ENCODE data around the gene ALX1.
A peak's percentile ranks its signal among the peaks of the same experiment; 100 is the strongest.

ALX1 gene

GRCh38 chr12:85280165-85280983 lies at the start of gene ALX1:
Gene ALX1, plus strand, starts transcription at chr12:85280220. Its CDS starts 42 bp downstream, at chr12:85280262.
- Histone ChIP-seq H3K36me3 (ENCODE audit: control insufficient read depth, insufficient read depth, low read length, severe bottlenecking) (no peaks in the 10 kb centered on the region), H3K9me3 (ENCODE audit: control insufficient read depth, low read length) (no peaks in the 10 kb centered on the region), H3K27me3 (replicated peaks; ENCODE audit: control insufficient read depth, insufficient read depth, low read length) (peaks cover 15% of the 10 kb centered on the region), H3K4me3 (ENCODE audit: low read length) (peak within 1 kb of the TSS; percentile 89), H3K9ac (ENCODE audit: low read length) (peak within 1 kb of the TSS; percentile 85), H3K4me1 (ENCODE audit: control insufficient read depth, insufficient read depth, low read length) (no peaks in the 10 kb centered on the region)
- peak; percentile 87 for DNase-seq (ENCODE audit: low read depth)

- Histone ChIP-seq H3K27me3 (replicated peaks; ENCODE audit: control insufficient read depth, insufficient read depth, low read length) (no peaks in the 10 kb centered on the region), H3K4me1 (ENCODE audit: control insufficient read depth, insufficient read depth, low read length) (no peaks in the 10 kb centered on the region), H3K9ac (ENCODE audit: low read length) (no peak overlapping the region), H3K4me3 (ENCODE audit: low read length) (no peak overlapping the region), H3K9me3 (ENCODE audit: control insufficient read depth, low read length) (peaks cover 13% of the 10 kb centered on the region), H3K36me3 (ENCODE audit: control insufficient read depth, insufficient read depth, low read length, severe bottlenecking) (no peaks in the 10 kb centered on the region)
- DNase-seq (ENCODE audit: low read depth), result peak; percentile 36
Observed at GRCh38 chr12:85237327-85237726, 42.7 kb upstream of the ALX1 start.

- no peak overlapping the region for H3K4me3 ChIP-seq (ENCODE audit: low read length)
- no peaks in the 10 kb centered on the region for H3K36me3 ChIP-seq (ENCODE audit: control insufficient read depth, insufficient read depth, low read length, severe bottlenecking)
- DNase-seq (ENCODE audit: low read depth), result peak; percentile 85
- no peaks in the 10 kb centered on the region for H3K9me3 ChIP-seq (ENCODE audit: control insufficient read depth, low read length)
- no peaks in the 10 kb centered on the region for H3K4me1 ChIP-seq (ENCODE audit: control insufficient read depth, insufficient read depth, low read length)
- H3K9ac ChIP-seq (ENCODE audit: low read length), result no peak overlapping the region
- H3K27me3 ChIP-seq (replicated peaks; ENCODE audit: control insufficient read depth, insufficient read depth, low read length), result no peaks in the 10 kb centered on the region
Observed at GRCh38 chr12:85244561-85244960, 35.5 kb upstream of the ALX1 start.

GRCh38 chr12:85253853-85254252 lies 26.2 kb upstream of the ALX1 start:
- H3K9me3 ChIP-seq (ENCODE audit: control insufficient read depth, low read length), result no peaks in the 10 kb centered on the region
- no peak overlapping the region for H3K9ac ChIP-seq (ENCODE audit: low read length)
- DNase-seq (ENCODE audit: low read depth), result no peak
- H3K4me1 ChIP-seq (ENCODE audit: control insufficient read depth, insufficient read depth, low read length), result no peaks in the 10 kb centered on the region
- no peaks in the 10 kb centered on the region for H3K36me3 ChIP-seq (ENCODE audit: control insufficient read depth, insufficient read depth, low read length, severe bottlenecking)
- no peaks in the 10 kb centered on the region for H3K27me3 ChIP-seq (replicated peaks; ENCODE audit: control insufficient read depth, insufficient read depth, low read length)
- H3K4me3 ChIP-seq (ENCODE audit: low read length), result no peak overlapping the region

GRCh38 chr12:85257671-85258070 lies 22.3 kb upstream of the ALX1 start:
- no peaks in the 10 kb centered on the region for H3K36me3 ChIP-seq (ENCODE audit: control insufficient read depth, insufficient read depth, low read length, severe bottlenecking)
- no peaks in the 10 kb centered on the region for H3K9me3 ChIP-seq (ENCODE audit: control insufficient read depth, low read length)
- H3K4me1 ChIP-seq (ENCODE audit: control insufficient read depth, insufficient read depth, low read length), result no peaks in the 10 kb centered on the region
- no peaks in the 10 kb centered on the region for H3K27me3 ChIP-seq (replicated peaks; ENCODE audit: control insufficient read depth, insufficient read depth, low read length)
- no peak overlapping the region for H3K9ac ChIP-seq (ENCODE audit: low read length)
- no peak for DNase-seq (ENCODE audit: low read depth)
- no peak overlapping the region for H3K4me3 ChIP-seq (ENCODE audit: low read length)

GRCh38 chr12:85260447-85260846 lies 19.6 kb upstream of the ALX1 start:
- no peaks in the 10 kb centered on the region for H3K27me3 ChIP-seq (replicated peaks; ENCODE audit: control insufficient read depth, insufficient read depth, low read length)
- no peak overlapping the region for H3K9ac ChIP-seq (ENCODE audit: low read length)
- no peaks in the 10 kb centered on the region for H3K4me1 ChIP-seq (ENCODE audit: control insufficient read depth, insufficient read depth, low read length)
- no peaks in the 10 kb centered on the region for H3K36me3 ChIP-seq (ENCODE audit: control insufficient read depth, insufficient read depth, low read length, severe bottlenecking)
- DNase-seq (ENCODE audit: low read depth), result no peak
- H3K9me3 ChIP-seq (ENCODE audit: control insufficient read depth, low read length), result no peaks in the 10 kb centered on the region
- H3K4me3 ChIP-seq (ENCODE audit: low read length), result no peak overlapping the region

- Histone ChIP-seq H3K9me3 (ENCODE audit: control insufficient read depth, low read length) (no peaks in the 10 kb centered on the region), H3K9ac (ENCODE audit: low read length) (no peak overlapping the region), H3K4me1 (ENCODE audit: control insufficient read depth, insufficient read depth, low read length) (no peaks in the 10 kb centered on the region), H3K27me3 (replicated peaks; ENCODE audit: control insufficient read depth, insufficient read depth, low read length) (no peaks in the 10 kb centered on the region), H3K4me3 (ENCODE audit: low read length) (no peak overlapping the region), H3K36me3 (ENCODE audit: control insufficient read depth, insufficient read depth, low read length, severe bottlenecking) (no peaks in the 10 kb centered on the region)
- no peak for DNase-seq (ENCODE audit: low read depth)
Observed at GRCh38 chr12:85260896-85261295, 19.1 kb upstream of the ALX1 start.

- Histone ChIP-seq H3K27me3 (replicated peaks; ENCODE audit: control insufficient read depth, insufficient read depth, low read length) (no peaks in the 10 kb centered on the region), H3K4me3 (ENCODE audit: low read length) (no peak overlapping the region), H3K36me3 (ENCODE audit: control insufficient read depth, insufficient read depth, low read length, severe bottlenecking) (no peaks in the 10 kb centered on the region), H3K9ac (ENCODE audit: low read length) (no peak overlapping the region), H3K4me1 (ENCODE audit: control insufficient read depth, insufficient read depth, low read length) (no peaks in the 10 kb centered on the region), H3K9me3 (ENCODE audit: control insufficient read depth, low read length) (no peaks in the 10 kb centered on the region)
- DNase-seq (ENCODE audit: low read depth), result no peak
Observed at GRCh38 chr12:85266356-85266755, 13.7 kb upstream of the ALX1 start.

GRCh38 chr12:85273381-85274314 lies 6.4 kb upstream of the ALX1 start:
- peaks cover 3% of the 10 kb centered on the region for H3K9me3 ChIP-seq (ENCODE audit: control insufficient read depth, low read length)
- peak overlapping the region; percentile 65 for H3K4me3 ChIP-seq (ENCODE audit: low read length)
- DNase-seq (ENCODE audit: low read depth), result no peak
- H3K36me3 ChIP-seq (ENCODE audit: control insufficient read depth, insufficient read depth, low read length, severe bottlenecking), result no peaks in the 10 kb centered on the region
- peaks cover 35% of the 10 kb centered on the region for H3K27me3 ChIP-seq (replicated peaks; ENCODE audit: control insufficient read depth, insufficient read depth, low read length)
- H3K9ac ChIP-seq (ENCODE audit: low read length), result no peak overlapping the region
- peaks cover 8% of the 10 kb centered on the region for H3K4me1 ChIP-seq (ENCODE audit: control insufficient read depth, insufficient read depth, low read length)

- H3K4me1 ChIP-seq (ENCODE audit: control insufficient read depth, insufficient read depth, low read length), result peaks cover 8% of the 10 kb centered on the region
- H3K9me3 ChIP-seq (ENCODE audit: control insufficient read depth, low read length), result peaks cover 3% of the 10 kb centered on the region
- peaks cover 38% of the 10 kb centered on the region for H3K27me3 ChIP-seq (replicated peaks; ENCODE audit: control insufficient read depth, insufficient read depth, low read length)
- H3K9ac ChIP-seq (ENCODE audit: low read length), result no peak overlapping the region
- no peaks in the 10 kb centered on the region for H3K36me3 ChIP-seq (ENCODE audit: control insufficient read depth, insufficient read depth, low read length, severe bottlenecking)
- no peak for DNase-seq (ENCODE audit: low read depth)
- H3K4me3 ChIP-seq (ENCODE audit: low read length), result peak overlapping the region; percentile 65
Observed at GRCh38 chr12:85274315-85274651, 5.7 kb upstream of the ALX1 start.

- no peak overlapping the region for H3K4me3 ChIP-seq (ENCODE audit: low read length)
- no peaks in the 10 kb centered on the region for H3K36me3 ChIP-seq (ENCODE audit: control insufficient read depth, insufficient read depth, low read length, severe bottlenecking)
- no peak overlapping the region for H3K9ac ChIP-seq (ENCODE audit: low read length)
- H3K4me1 ChIP-seq (ENCODE audit: control insufficient read depth, insufficient read depth, low read length), result peaks cover 8% of the 10 kb centered on the region
- H3K9me3 ChIP-seq (ENCODE audit: control insufficient read depth, low read length), result peaks cover 3% of the 10 kb centered on the region
- DNase-seq (ENCODE audit: low read depth), result peak; percentile 67
- H3K27me3 ChIP-seq (replicated peaks; ENCODE audit: control insufficient read depth, insufficient read depth, low read length), result peaks cover 38% of the 10 kb centered on the region
Observed at GRCh38 chr12:85275374-85275773, 4.6 kb upstream of the ALX1 start.

Measured in adipocyte (in vitro differentiated cells).